Neural cell (in vitro differentiated cells): ENCODE data around the gene OR6C65. TPM values are rescaled to one million over a fixed set of nuclear protein-coding genes. Genes with fewer than 3 reads are reported as not detected.

Source experiments
- H2AFZ ChIP-seq: fragments of 200-600, 300-800 bp; sonication (generic), shearing (Covaris generic); 2 replicates; pipeline ENCODE4 v1.6.0; 2014; ENCODE audit warnings: low read depth, mild to moderate bottlenecking, antibody characterized with exemption, low read length, moderate library complexity
- H3F3A ChIP-seq: fragments of 200-600 bp; shearing (Covaris generic); 2 replicates; pipeline ENCODE4 v1.6.1; 2016; ENCODE audit warnings: mild to moderate bottlenecking, moderate library complexity, mixed read lengths, antibody characterized with exemption, low read length; ENCODE audit not compliant: insufficient read depth, poor library complexity, severe bottlenecking
- H3K27ac ChIP-seq: fragments of 200-600, 300-800 bp; sonication (generic), shearing (Covaris generic); 2 replicates; pipeline ENCODE4 v1.5.1; 2014; ENCODE audit warnings: mild to moderate bottlenecking, low read length, moderate library complexity
- H3K27me3 ChIP-seq: fragments of 300-800, 200-600 bp; sonication (generic), shearing (Covaris generic); 2 replicates; pipeline ENCODE4 v1.6.0; 2014; ENCODE audit warnings: mild to moderate bottlenecking, low read depth, low read length, moderate library complexity; ENCODE audit not compliant: insufficient read depth
- H3K36me3 ChIP-seq: fragments of 300-800, 200-600 bp; sonication (generic), shearing (Covaris generic); 2 replicates; pipeline ENCODE4 v1.5.1; 2014; ENCODE audit warnings: mild to moderate bottlenecking, antibody characterized with exemption, low read length, moderate library complexity; ENCODE audit not compliant: insufficient read depth
- H3K4me2 ChIP-seq: fragments of 300-800, 200-600 bp; sonication (generic), shearing (Covaris generic); 2 replicates; pipeline ENCODE4 v1.6.0; 2014; ENCODE audit warnings: mild to moderate bottlenecking, low read length
- H3K4me3 ChIP-seq: fragments of 300-800, 200-600 bp; sonication (generic), shearing (Covaris generic); 2 replicates; pipeline ENCODE4 v1.5.1; 2014; ENCODE audit warnings: mild to moderate bottlenecking, low read length, moderate library complexity
- H3K79me2 ChIP-seq: fragments of 200-600 bp; shearing (Covaris generic); replicated peaks from 2 replicates; pipeline ENCODE4 v1.6.0; 2014; ENCODE audit warnings: mild to moderate bottlenecking, low read length, moderate library complexity; ENCODE audit not compliant: insufficient read depth
- H3K9ac ChIP-seq: fragments of 300-800, 200-600 bp; sonication (generic), shearing (Covaris generic); 2 replicates; pipeline ENCODE4 v1.6.1; 2016; ENCODE audit warnings: mild to moderate bottlenecking, low read length, mixed read lengths
- H3K9me2 ChIP-seq: fragments of 200-600 bp; shearing (Covaris generic); 2 replicates; pipeline ENCODE4 v1.6.1; 2016; ENCODE audit warnings: mild to moderate bottlenecking, low read length, mixed read lengths; ENCODE audit not compliant: insufficient read depth
- H3K9me3 ChIP-seq: fragments of 200-600, 300-800 bp; sonication (generic), shearing (Covaris generic); 2 replicates; pipeline ENCODE4 v1.6.1; 2016; ENCODE audit warnings: mild to moderate bottlenecking, mixed run types, low read length, moderate library complexity, mixed read lengths
- H4K20me1 ChIP-seq: fragments of 200-600 bp; shearing (Covaris generic); 2 replicates; pipeline ENCODE4 v1.6.1; 2016; ENCODE audit warnings: mild to moderate bottlenecking, mixed run types; ENCODE audit not compliant: insufficient read depth
- CTCF ChIP-seq: fragments of 450-650 bp; IDR thresholded peaks from 2 replicates; pipeline ENCODE4 v1.5.1; 2014; ENCODE audit warnings: antibody characterized with exemption, mild to moderate bottlenecking, moderate library complexity; ENCODE audit not compliant: poor library complexity, severe bottlenecking
- EP300 ChIP-seq: fragments of 450-650 bp; conservative IDR thresholded peaks from 2 replicates; pipeline ENCODE4 v1.6.1; 2014; ENCODE audit warnings: antibody characterized with exemption, mild to moderate bottlenecking, moderate library complexity; ENCODE audit not compliant: poor library complexity, severe bottlenecking
- EZH2 ChIP-seq: fragments of 200-600, 300-800 bp; shearing (Covaris generic), sonication (generic); IDR thresholded peaks from 2 replicates; pipeline ENCODE4 v1.6.1; 2014; ENCODE audit warnings: antibody characterized with exemption, low read length, borderline replicate concordance, mild to moderate bottlenecking; ENCODE audit not compliant: insufficient read depth, poor library complexity, severe bottlenecking
- MXI1 ChIP-seq: fragments of 450-650 bp; conservative IDR thresholded peaks from 2 replicates; pipeline ENCODE4 v1.6.1; 2014; ENCODE audit warnings: antibody characterized with exemption, mild to moderate bottlenecking; ENCODE audit not compliant: poor library complexity, severe bottlenecking
- POLR2AphosphoS5 ChIP-seq: IDR thresholded peaks from 2 replicates; pipeline ENCODE4 v1.6.1; 2012
- RAD21 ChIP-seq: fragments of 450-650 bp; conservative IDR thresholded peaks from 2 replicates; pipeline ENCODE4 v1.6.1; 2014; ENCODE audit warnings: antibody characterized with exemption, mild to moderate bottlenecking, moderate library complexity
- REST ChIP-seq: IDR thresholded peaks from 2 replicates; pipeline ENCODE4 v1.6.1; 2012; ENCODE audit warnings: borderline replicate concordance
- SMC3 ChIP-seq: fragments of 450-650 bp; conservative IDR thresholded peaks from 2 replicates; pipeline ENCODE4 v1.6.1; 2014; ENCODE audit warnings: antibody characterized with exemption, mild to moderate bottlenecking, moderate library complexity; ENCODE audit not compliant: poor library complexity
- TAF1 ChIP-seq: IDR thresholded peaks from 2 replicates; pipeline ENCODE4 v1.6.1; 2012; ENCODE audit warnings: low read depth
- polyA plus RNA-seq: library from polyadenylated mRNA; depleted of rRNA; stranded (reverse); fragments of >200 nt; gene quantifications from 2 replicates; pipeline ENCODE4 v1.2.3, GENCODE V29; 2014

Gene OR6C65
- polyA plus RNA-seq, 1 donor from 2014 or later, result not detected

- TF ChIP-seq MXI1 (no peak), EZH2 (no peak), RAD21 (no peak), REST (no peak), CTCF (no peak), TAF1 (no peak), SMC3 (no peak), POLR2AphosphoS5 (no peak)
- no peaks in the 10 kb centered on the region for H3K27me3 ChIP-seq
- no peak overlapping the region for H3K9ac ChIP-seq
- H3F3A ChIP-seq, result no peaks in the 10 kb centered on the region
- H3K4me3 ChIP-seq, result no peak overlapping the region
- H4K20me1 ChIP-seq, result no peaks in the 10 kb centered on the region
- H3K9me2 ChIP-seq, result no peaks in the 10 kb centered on the region
- H3K27ac ChIP-seq, result no peak overlapping the region
- no peak overlapping the region for H3K4me2 ChIP-seq
- no peaks in the 10 kb centered on the region for H3K9me3 ChIP-seq
- H3K36me3 ChIP-seq, result no peaks in the 10 kb centered on the region
- H3K79me2 ChIP-seq, result no peaks in the 10 kb centered on the region
- H2AFZ ChIP-seq, result no peak overlapping the region
These were observed 14.4 kb upstream of the OR6C65 start for GRCh38 chr12:55385891-55386290.

- H4K20me1 ChIP-seq, result no peaks in the 10 kb centered on the region
- H2AFZ ChIP-seq, result no peak overlapping the region
- no peaks in the 10 kb centered on the region for H3K9me2 ChIP-seq
- TF ChIP-seq SMC3 (no peak), REST (no peak), MXI1 (no peak), RAD21 (no peak), POLR2AphosphoS5 (no peak), EP300 (no peak)
- no peaks in the 10 kb centered on the region for H3K27me3 ChIP-seq
- no peak overlapping the region for H3K9ac ChIP-seq
- H3K4me3 ChIP-seq, result no peak overlapping the region
- no peaks in the 10 kb centered on the region for H3K9me3 ChIP-seq
- no peak overlapping the region for H3K27ac ChIP-seq
- H3K36me3 ChIP-seq, result no peaks in the 10 kb centered on the region
- no peak overlapping the region for H3K4me2 ChIP-seq
- no peaks in the 10 kb centered on the region for H3F3A ChIP-seq
- H3K79me2 ChIP-seq, result no peaks in the 10 kb centered on the region
These were observed 8.1 kb upstream of the OR6C65 start for GRCh38 chr12:55392032-55392795.
